GM12874 (cell line): Measurements from ENCODE around the gene CIB1.
A peak's percentile ranks its signal among the peaks of the same experiment; 100 is the strongest.

Source experiments
- CTCF ChIP-seq: IDR thresholded peaks from 2 replicates; pipeline ENCODE4 v1.5.1; 2011; ENCODE audit warnings: low read depth, mild to moderate bottlenecking, control low read depth, low read length, moderate library complexity; ENCODE audit not compliant: insufficient read depth

CIB1 gene

GRCh38 chr15:90225504-90226234 is 8.1 kb downstream of the CIB1 start:
- no peak for TF ChIP-seq CTCF

- no peak for TF ChIP-seq CTCF
Measured at GRCh38 chr15:90225047-90225446, 8.7 kb downstream of the CIB1 start.

- TF ChIP-seq CTCF = no peak
Measured at GRCh38 chr15:90223441-90224165, 10.1 kb downstream of the CIB1 start.

GRCh38 chr15:90222547-90222946 is 11.2 kb downstream of the CIB1 start:
- TF ChIP-seq CTCF = no peak

- TF ChIP-seq CTCF = peak; percentile 86
Measured at GRCh38 chr15:90221246-90221900, 12.4 kb downstream of the CIB1 start.

GRCh38 chr15:90219421-90220141 is 14.2 kb downstream of the CIB1 start:
- TF ChIP-seq CTCF = peak; percentile 81
